ENCODE data around the gene GIMAP8.

GRCh38 chr7:150410131-150410530, 40.3 kb upstream of the GIMAP8 start:
- no peak for TF ChIP-seq CTCF (IDR thresholded peaks at IDR 0.05)
- no peak for TF ChIP-seq POLR2A (IDR thresholded peaks at IDR 0.05)
